ENCODE measurements around the gene NXPH4. TPM values are rescaled to one million over a fixed set of nuclear protein-coding genes. Genes with fewer than 3 reads are reported as not detected.

The NXPH4 gene
- total RNA-seq, 4 donors from 2014 or later: 18.4 to 21.3 (median 19.9) TPM

- DNase-seq (ENCODE audit: low spot score in 2 of 2): peak in 1 of 2 donors; percentile 65
- 85 to 86% methylated on average over 6 of the region's 6 CpGs for WGBS, 2 donors
- H3K4me3 ChIP-seq (ENCODE audit: low read depth, poor library complexity, severe bottlenecking): no peak overlapping the region
- intact Hi-C loops (cut with DNase I; ENCODE audit: low total_unique reads): no loop called here
- TF ChIP-seq, protein P1, sequence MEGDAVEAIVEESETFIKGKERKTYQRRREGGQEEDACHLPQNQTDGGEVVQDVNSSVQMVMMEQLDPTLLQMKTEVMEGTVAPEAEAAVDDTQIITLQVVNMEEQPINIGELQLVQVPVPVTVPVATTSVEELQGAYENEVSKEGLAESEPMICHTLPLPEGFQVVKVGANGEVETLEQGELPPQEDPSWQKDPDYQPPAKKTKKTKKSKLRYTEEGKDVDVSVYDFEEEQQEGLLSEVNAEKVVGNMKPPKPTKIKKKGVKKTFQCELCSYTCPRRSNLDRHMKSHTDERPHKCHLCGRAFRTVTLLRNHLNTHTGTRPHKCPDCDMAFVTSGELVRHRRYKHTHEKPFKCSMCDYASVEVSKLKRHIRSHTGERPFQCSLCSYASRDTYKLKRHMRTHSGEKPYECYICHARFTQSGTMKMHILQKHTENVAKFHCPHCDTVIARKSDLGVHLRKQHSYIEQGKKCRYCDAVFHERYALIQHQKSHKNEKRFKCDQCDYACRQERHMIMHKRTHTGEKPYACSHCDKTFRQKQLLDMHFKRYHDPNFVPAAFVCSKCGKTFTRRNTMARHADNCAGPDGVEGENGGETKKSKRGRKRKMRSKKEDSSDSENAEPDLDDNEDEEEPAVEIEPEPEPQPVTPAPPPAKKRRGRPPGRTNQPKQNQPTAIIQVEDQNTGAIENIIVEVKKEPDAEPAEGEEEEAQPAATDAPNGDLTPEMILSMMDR (IDR thresholded peaks at IDR 0.05): no peak
- TF ChIP-seq POLR2A (IDR thresholded peaks at IDR 0.05): no peak
Observed at GRCh38 chr12:57255916-57256315, 39.3 kb downstream of the NXPH4 start.

DNA sequence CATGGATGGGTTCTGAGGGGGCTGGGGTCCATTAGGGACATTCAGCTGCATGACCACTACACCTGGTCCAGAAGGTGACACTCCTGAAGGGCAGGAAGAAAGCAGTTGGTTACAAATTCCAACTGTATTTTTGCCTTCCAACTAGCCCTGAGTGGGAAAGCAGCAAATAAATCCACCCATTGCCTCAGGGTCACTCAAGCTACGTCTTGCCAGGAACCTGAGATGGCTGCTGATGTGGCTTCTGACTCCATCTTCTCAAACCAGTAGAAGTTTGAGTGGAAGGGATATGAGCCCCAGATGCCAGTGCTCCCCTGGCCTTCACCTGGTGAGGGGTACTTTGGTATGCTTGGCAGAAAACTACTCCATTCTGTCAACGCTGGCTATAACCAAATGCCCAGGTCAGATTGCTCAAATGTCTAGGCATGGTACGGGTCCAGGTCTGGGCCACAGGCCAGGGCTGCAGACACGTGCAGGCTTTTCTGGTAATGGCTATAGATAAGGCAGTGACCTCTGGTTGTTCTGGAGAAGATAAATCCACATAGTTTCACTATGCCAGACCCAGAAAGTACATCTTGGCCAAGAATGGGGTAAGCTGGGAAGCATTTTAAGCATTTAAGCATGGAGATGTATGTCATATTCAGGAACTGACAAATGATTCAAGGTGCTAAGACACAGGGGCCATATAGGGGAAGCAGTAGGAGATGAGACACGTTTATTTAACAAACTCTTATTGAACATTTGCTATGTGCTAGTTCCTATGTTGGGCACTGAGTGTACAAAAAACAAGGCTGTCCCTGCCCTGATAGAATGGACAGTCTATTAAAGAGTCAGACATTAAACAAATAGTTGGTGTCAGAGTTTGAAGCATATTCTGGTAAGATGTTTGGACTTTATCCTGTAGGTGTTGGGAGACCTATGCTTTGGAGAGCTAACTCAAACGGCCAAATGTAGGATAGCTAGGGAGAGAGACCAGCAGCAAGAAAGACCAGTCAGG, 42.7 kb downstream of the NXPH4 start:
- intact Hi-C loops (cut with DNase I; ENCODE audit: low total_unique reads): no loop called here
- no peak for TF ChIP-seq POLR2A (IDR thresholded peaks at IDR 0.05)
- TF ChIP-seq, protein P1 (IDR thresholded peaks at IDR 0.05): no peak
- peak in 1 of 2 donors; percentile 32 for DNase-seq (ENCODE audit: low spot score in 2 of 2)
- WGBS, 2 donors: 72 to 79% methylated on average over 6 of the region's 6 CpGs
- no peak overlapping the region for H3K4me3 ChIP-seq (ENCODE audit: low read depth, poor library complexity, severe bottlenecking)

- no peak for TF ChIP-seq POLR2A (IDR thresholded peaks at IDR 0.05)
- TF ChIP-seq, protein P1 (IDR thresholded peaks at IDR 0.05): no peak
- 86 to 88% methylated on average over 4 of the region's 4 CpGs for WGBS, 2 donors
- no peak for DNase-seq (ENCODE audit: low spot score in 2 of 2)
- intact Hi-C loops (cut with DNase I; ENCODE audit: low total_unique reads): loop anchor here (5.0 kb wide), 1 partner anchor 192 kb away; no protein-coding TSS in a partner anchor
- no peak overlapping the region for H3K4me3 ChIP-seq (ENCODE audit: low read depth, poor library complexity, severe bottlenecking)
Observed at GRCh38 chr12:57260366-57260765, 43.8 kb downstream of the NXPH4 start.

DNA sequence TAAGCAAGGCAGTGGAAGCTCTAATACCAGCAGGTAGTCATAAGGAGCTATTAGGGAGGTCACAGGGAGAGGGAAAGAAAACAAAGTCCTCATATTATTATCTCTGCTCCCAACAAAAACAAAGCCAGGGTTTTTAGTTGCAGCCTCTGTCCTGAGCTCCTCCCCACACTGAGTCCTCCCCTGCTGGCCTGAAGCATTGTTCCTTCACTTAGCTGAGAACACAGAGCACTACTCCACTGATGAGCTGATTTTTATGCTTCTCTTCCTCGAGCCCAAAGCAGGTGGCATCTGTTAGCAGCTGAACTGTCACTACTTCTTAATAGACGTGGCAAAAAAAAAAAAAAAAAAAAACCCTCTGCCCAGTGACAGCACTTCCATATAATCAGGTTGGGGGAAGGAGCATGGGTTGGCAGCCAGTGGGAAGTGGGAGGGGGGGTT, 44.9 kb downstream of the NXPH4 start:
- intact Hi-C loops (cut with DNase I; ENCODE audit: low total_unique reads): loop anchor here (5.0 kb wide), 1 partner anchor 191 kb away; no protein-coding TSS in a partner anchor
- DNase-seq (ENCODE audit: low spot score in 2 of 2): no peak
- H3K4me3 ChIP-seq (ENCODE audit: low read depth, poor library complexity, severe bottlenecking): no peak overlapping the region
- WGBS, 2 donors: 57 to 70% methylated on average over 2 of the region's 2 CpGs
- TF ChIP-seq POLR2A (IDR thresholded peaks at IDR 0.05): no peak
- TF ChIP-seq, protein P1 (IDR thresholded peaks at IDR 0.05): no peak

DNA sequence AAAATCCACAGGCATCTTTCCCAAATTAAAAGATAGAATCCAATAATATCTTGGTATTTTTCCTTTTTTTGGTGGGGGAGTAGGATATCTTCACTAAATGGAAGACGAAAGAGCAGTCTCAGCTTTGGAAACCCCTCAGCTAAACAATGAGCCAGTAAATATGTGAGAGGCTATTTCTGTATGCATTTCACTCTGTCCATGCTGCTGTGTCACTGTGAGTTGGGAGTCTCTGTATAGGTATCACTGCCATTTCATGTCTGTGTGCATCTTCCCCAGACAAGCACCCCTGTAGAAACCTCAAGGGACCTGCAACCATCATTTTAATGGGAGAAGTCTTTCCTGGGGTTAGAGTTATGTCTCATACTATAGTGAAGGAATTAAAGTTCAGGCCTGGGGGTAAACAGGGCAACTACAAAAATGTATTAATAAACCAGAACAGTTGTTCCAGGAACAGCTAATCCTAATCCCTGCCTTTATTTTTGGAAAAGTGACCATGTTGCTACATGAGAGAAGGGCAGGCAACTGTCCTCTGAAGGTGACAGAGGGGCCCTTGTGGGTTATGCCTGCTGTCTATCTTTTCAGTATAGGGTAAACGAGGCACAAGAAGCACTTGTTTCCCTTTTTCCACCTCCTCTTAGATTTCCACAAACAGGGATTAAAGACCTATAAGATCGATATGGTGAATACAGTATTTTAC, 45.7 kb downstream of the NXPH4 start:
- no peak for DNase-seq (ENCODE audit: low spot score in 2 of 2)
- 88 to 93% methylated on average over 3 of the region's 3 CpGs for WGBS, 2 donors
- TF ChIP-seq POLR2A (IDR thresholded peaks at IDR 0.05): no peak
- TF ChIP-seq, protein P1 (IDR thresholded peaks at IDR 0.05): no peak
- intact Hi-C loops (cut with DNase I; ENCODE audit: low total_unique reads): loop anchor here (5.0 kb wide), 1 partner anchor 190 kb away; no protein-coding TSS in a partner anchor
- H3K4me3 ChIP-seq (ENCODE audit: low read depth, poor library complexity, severe bottlenecking): no peak overlapping the region
